ENCODE measurements around the gene GPC6.

DNA sequence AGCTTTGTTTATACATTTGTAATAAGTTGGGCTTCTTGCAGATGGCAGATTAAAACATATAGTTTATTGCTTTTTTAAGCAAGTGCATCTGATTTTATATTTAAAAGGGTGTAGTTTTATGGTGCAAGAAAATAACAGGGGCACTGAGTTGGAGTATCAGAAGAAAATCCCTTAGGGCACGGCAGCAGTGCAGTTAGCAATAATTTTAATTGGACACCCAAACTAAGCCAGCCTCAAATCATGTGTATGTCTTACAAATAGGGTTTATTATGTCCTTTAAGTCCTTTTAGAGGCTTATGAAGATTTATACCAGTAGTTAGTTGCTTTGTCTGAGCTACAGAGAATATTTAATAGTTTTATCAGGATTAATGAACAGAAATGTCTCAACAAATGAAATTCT lies 57.5 kb downstream of the GPC6 start:
- TF ChIP-seq, protein P1, sequence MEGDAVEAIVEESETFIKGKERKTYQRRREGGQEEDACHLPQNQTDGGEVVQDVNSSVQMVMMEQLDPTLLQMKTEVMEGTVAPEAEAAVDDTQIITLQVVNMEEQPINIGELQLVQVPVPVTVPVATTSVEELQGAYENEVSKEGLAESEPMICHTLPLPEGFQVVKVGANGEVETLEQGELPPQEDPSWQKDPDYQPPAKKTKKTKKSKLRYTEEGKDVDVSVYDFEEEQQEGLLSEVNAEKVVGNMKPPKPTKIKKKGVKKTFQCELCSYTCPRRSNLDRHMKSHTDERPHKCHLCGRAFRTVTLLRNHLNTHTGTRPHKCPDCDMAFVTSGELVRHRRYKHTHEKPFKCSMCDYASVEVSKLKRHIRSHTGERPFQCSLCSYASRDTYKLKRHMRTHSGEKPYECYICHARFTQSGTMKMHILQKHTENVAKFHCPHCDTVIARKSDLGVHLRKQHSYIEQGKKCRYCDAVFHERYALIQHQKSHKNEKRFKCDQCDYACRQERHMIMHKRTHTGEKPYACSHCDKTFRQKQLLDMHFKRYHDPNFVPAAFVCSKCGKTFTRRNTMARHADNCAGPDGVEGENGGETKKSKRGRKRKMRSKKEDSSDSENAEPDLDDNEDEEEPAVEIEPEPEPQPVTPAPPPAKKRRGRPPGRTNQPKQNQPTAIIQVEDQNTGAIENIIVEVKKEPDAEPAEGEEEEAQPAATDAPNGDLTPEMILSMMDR (IDR thresholded peaks at IDR 0.05): no peak
- no peak for TF ChIP-seq POLR2A (IDR thresholded peaks at IDR 0.05)
